MCF 10A (cell line): ENCODE results near the gene PIK3R5. TPM values are rescaled to one million over a fixed set of nuclear protein-coding genes. Genes with fewer than 3 reads are reported as not detected.

Experiments used
- BruUV-seq: library from RNA; stranded (reverse); fragments of 400-500 nt; replicated peaks from 2 replicates; lab custom pipeline; 2021; lab: Mats Ljungman, UMichigan
- CTCF ChIA-PET: fragments of 300-600 bp; sonication (Branson Sonifier 250); formaldehyde crosslinking; extraction: SDS; loops from one replicate; lab custom pipeline; 2021; ENCODE audit warnings: antibody characterized with exemption, inconsistent platforms; lab: Yijun Ruan, JAX
- POLR2A ChIA-PET: fragments of 300-600, 350-650 bp; sonication (Branson Sonifier 250); formaldehyde crosslinking; extraction: SDS; loops from one replicate; lab custom pipeline; 2020; ENCODE audit warnings: antibody characterized with exemption, inconsistent platforms; lab: Yijun Ruan, JAX
- DNase-seq: peaks from one replicate; pipeline ENCODE4 v3.0.0-alpha.2; 2018; ENCODE audit not compliant: unreplicated experiment
- H3K27ac Mint-ChIP-seq: one replicate; pipeline ENCODE4 v1.8.0; 2022; ENCODE audit warnings: mild to moderate bottlenecking, low read depth, mixed read lengths; ENCODE audit not compliant: unreplicated experiment
- H3K27me3 Mint-ChIP-seq: one replicate; pipeline ENCODE4 v1.8.0; 2022; ENCODE audit warnings: mixed read lengths; ENCODE audit not compliant: insufficient read depth, unreplicated experiment
- H3K36me3 Mint-ChIP-seq: one replicate; pipeline ENCODE4 v1.8.0; 2022; ENCODE audit warnings: mild to moderate bottlenecking, moderate library complexity, mixed read lengths; ENCODE audit not compliant: insufficient read depth, unreplicated experiment
- H3K4me1 Mint-ChIP-seq: one replicate; pipeline ENCODE4 v1.8.0; 2022; ENCODE audit warnings: mixed read lengths; ENCODE audit not compliant: insufficient read depth, unreplicated experiment
- H3K4me3 Mint-ChIP-seq: one replicate; pipeline ENCODE4 v1.8.0; 2022; ENCODE audit warnings: mild to moderate bottlenecking, moderate library complexity, mixed read lengths; ENCODE audit not compliant: unreplicated experiment
- H3K9me3 Mint-ChIP-seq: one replicate; pipeline ENCODE4 v1.8.0; 2022; ENCODE audit warnings: mixed read lengths; ENCODE audit not compliant: unreplicated experiment
- CTCF ChIP-seq: fragments of 200-600 bp; IDR thresholded peaks from one replicate; pipeline ENCODE4 v1.8.0; 2022; ENCODE audit warnings: antibody characterized with exemption, mild to moderate bottlenecking; ENCODE audit not compliant: unreplicated experiment
- intact Hi-C: fragments of 100-400 bp; cut with micrococcal nuclease; formaldehyde crosslinking; loops from 2 replicates; pipeline ENCODE4 v1.14.1; 2022
- total RNA-seq: library from RNA; stranded (reverse); gene quantifications from 2 replicates; pipeline ENCODE4 v1.2.3, GENCODE V29; 2022

PIK3R5 gene
- total RNA-seq, 1 experiment from 2014 or later = not detected

- ChIA-PET CTCF (interaction anchor here (0.5 to 0.8 kb wide), 3 partner anchors 9 to 43 kb away, joined by 3 to 4 read pairs (median 4); no protein-coding TSS in a partner anchor), POLR2A (no interaction called here)
- intact Hi-C loops = no loop called here
- no peaks in the 10 kb centered on the region for H3K27me3 Mint-ChIP-seq
- H3K36me3 Mint-ChIP-seq = no peaks in the 10 kb centered on the region
- H3K9me3 Mint-ChIP-seq = peaks cover 7% of the 10 kb centered on the region
- H3K4me1 Mint-ChIP-seq = no peaks in the 10 kb centered on the region
- H3K4me3 Mint-ChIP-seq = no peak overlapping the region
- DNase-seq = no peak
- no peak for TF ChIP-seq CTCF
- no peak overlapping the region for H3K27ac Mint-ChIP-seq
- no TSS peak for BruUV-seq
These were observed 17.0 kb downstream of the PIK3R5 start for GRCh38 chr17:8948462-8948861.

GRCh38 chr17:8947201-8947600, 18.3 kb downstream of the PIK3R5 start:
- peak; percentile 30 for DNase-seq
- H3K27me3 Mint-ChIP-seq = no peaks in the 10 kb centered on the region
- no TSS peak for BruUV-seq

DNA sequence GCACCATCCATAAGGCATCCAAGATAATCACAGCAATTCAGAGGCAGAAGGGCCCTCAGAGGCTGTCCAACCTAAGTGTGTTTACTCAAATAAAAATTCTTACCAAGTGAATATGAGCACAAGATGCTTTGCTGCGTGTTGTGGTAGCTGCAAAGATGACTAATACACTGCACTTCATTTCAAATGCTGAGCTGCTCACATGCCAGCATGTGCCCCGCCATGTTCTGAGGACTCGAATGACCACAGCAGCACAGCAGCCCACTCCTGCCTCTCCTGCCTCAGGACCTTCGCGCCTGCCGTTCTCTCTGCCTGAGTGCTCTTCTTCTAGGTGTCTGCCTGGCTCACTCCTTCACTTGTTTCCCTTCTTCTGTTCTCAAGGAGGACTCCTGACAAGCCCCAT, 19.0 kb downstream of the PIK3R5 start:
- TF ChIP-seq CTCF = no peak
- H3K27me3 Mint-ChIP-seq = no peaks in the 10 kb centered on the region
- H3K4me3 Mint-ChIP-seq = no peak overlapping the region
- no peaks in the 10 kb centered on the region for H3K36me3 Mint-ChIP-seq
- intact Hi-C loops = no loop called here
- peak; percentile 8 for DNase-seq
- no peak overlapping the region for H3K27ac Mint-ChIP-seq
- BruUV-seq = no TSS peak
- ChIA-PET POLR2A (no interaction called here), CTCF (interaction anchor here (1.0 kb wide), 1 partner anchor 608 kb away, joined by 3 read pairs; no protein-coding TSS in a partner anchor)
- H3K9me3 Mint-ChIP-seq = peaks cover 7% of the 10 kb centered on the region
- H3K4me1 Mint-ChIP-seq = no peaks in the 10 kb centered on the region

More at GRCh38 chr17:8947201-8947600, 18.3 kb downstream of the PIK3R5 start:
- POLR2A ChIA-PET = no interaction called here
- Mint-ChIP-seq H3K36me3 (no peaks in the 10 kb centered on the region), H3K4me3 (no peak overlapping the region), H3K9me3 (peaks cover 7% of the 10 kb centered on the region), H3K27ac (no peak overlapping the region), H3K4me1 (no peaks in the 10 kb centered on the region)
- CTCF ChIA-PET = interaction anchor here (0.6 kb wide), 2 partner anchors 47 to 1670 kb away, joined by 3 read pairs; no protein-coding TSS in a partner anchor
- TF ChIP-seq CTCF = no peak
- intact Hi-C loops = no loop called here

- Mint-ChIP-seq H3K27ac (no peak overlapping the region), H3K36me3 (no peaks in the 10 kb centered on the region), H3K4me1 (no peaks in the 10 kb centered on the region), H3K9me3 (peaks cover 7% of the 10 kb centered on the region), H3K4me3 (no peak overlapping the region), H3K27me3 (no peaks in the 10 kb centered on the region)
- DNase-seq = no peak
- no peak for TF ChIP-seq CTCF
- BruUV-seq = no TSS peak
- ChIA-PET POLR2A (no interaction called here), CTCF (interaction anchor here (1.0 kb wide), 1 partner anchor 608 kb away, joined by 3 read pairs; no protein-coding TSS in a partner anchor)
- intact Hi-C loops = no loop called here
These were observed 19.4 kb downstream of the PIK3R5 start for GRCh38 chr17:8946071-8946470.
